Measurements from ENCODE around the gene ATP1A4.

Gene ATP1A4

DNA sequence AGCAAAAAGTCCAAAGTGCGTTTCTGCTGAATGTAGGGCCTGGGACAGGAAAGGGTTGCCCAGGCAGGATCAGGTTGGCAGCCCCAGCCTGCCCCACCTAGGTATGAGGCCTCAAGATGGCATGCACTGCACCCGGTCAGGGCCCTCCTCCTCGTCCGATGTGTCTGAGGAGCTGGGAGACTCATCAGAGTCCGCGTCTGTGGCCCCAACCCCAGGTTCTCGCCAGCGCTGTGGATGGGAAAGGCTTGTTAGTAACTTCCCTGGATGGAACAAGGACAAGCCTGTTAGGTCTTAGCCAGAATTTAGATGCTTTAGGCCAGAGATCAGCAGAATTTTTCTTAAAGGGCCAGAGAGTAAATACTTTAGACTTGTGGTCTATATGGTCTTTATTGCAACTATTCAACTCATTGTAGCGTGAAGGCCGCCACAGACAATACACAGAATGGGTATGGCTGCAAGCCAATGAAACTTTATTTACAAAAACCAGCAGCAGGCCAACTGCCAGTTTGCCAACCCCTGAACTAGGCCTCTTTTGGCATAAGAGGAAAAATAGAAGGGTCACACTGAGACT, 66.2 kb downstream of the ATP1A4 start:
- no peak overlapping the region for H3K4me3 ChIP-seq (ENCODE audit: low read length)
- TF ChIP-seq ZNF274 (IDR thresholded peaks at IDR 0.05; ENCODE audit: low read depth, low read length), result no peak

GRCh38 chr1:160219062-160219929, 67.9 kb downstream of the ATP1A4 start:
- TF ChIP-seq ZNF274 (IDR thresholded peaks at IDR 0.05; ENCODE audit: low read depth, low read length), result no peak
- H3K4me3 ChIP-seq (ENCODE audit: low read length), result no peak overlapping the region

DNA sequence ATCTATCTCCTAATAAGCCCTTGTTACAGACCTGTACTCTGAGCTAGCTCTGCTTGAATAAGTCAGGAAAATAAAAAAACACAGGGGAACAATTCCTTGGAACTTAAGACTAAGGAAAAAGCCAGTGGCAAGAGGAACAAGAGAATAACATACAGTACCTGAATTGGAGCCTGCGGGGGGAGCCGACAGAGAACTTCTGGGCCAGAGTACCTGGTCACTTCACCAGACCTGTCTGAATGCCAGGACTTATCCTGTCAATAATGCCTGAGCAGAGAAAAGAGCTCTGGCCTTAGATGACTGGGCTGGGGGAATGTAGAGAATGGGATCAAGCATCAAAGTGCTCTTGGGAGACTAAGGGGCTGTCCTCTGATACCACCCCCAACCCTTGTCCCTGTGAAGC, 68.9 kb downstream of the ATP1A4 start:
- H3K4me3 ChIP-seq (ENCODE audit: low read length), result no peak overlapping the region
- no peak for TF ChIP-seq ZNF274 (IDR thresholded peaks at IDR 0.05; ENCODE audit: low read depth, low read length)

- no peak overlapping the region for H3K4me3 ChIP-seq (ENCODE audit: low read length)
- TF ChIP-seq ZNF274 (IDR thresholded peaks at IDR 0.05; ENCODE audit: low read depth, low read length), result no peak
These were observed 69.7 kb downstream of the ATP1A4 start for GRCh38 chr1:160221089-160221488.

GRCh38 chr1:160222546-160222945, 71.1 kb downstream of the ATP1A4 start:
- no peak for TF ChIP-seq ZNF274 (IDR thresholded peaks at IDR 0.05; ENCODE audit: low read depth, low read length)
- H3K4me3 ChIP-seq (ENCODE audit: low read length), result no peak overlapping the region

DNA sequence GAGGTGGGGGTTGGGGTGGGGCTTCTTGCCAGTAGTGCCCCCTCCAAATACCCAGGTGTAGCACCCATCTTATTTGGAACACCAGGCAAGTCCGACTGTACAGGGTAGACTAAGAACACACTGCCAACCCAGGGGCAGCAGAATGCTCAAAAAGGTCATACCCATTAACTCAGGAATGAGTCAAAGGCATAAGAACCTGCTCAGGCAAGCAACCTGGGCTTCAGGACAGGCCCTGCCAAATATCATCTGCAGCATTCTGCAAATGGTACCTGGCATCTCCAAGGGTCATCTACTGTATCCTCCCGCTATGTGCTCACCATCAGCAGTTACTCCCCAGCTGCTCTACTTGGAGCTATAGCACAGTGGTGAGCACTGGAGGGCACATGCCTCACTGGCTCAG, 73.2 kb downstream of the ATP1A4 start:
- no peak for TF ChIP-seq ZNF274 (IDR thresholded peaks at IDR 0.05; ENCODE audit: low read depth, low read length)
- H3K4me3 ChIP-seq (ENCODE audit: low read length), result no peak overlapping the region

DNA sequence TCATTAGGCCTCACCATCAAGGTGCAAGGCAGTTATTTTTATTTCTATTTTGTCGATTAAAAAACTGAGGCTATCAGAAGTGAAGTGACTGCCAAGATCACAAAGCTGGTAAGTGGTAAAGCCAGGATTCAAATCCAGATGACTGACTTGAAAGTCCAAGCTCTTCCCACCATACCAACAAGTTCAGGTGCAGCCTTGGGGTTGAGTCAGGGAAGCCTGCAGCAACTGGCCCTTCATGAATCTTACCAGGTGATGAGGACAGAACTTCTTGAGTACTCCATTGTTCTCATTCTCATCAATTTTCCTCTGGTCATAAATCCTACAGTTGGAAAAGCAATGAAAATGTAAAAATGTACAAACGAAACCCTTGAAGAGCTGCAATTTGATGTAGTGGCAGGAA, 73.9 kb downstream of the ATP1A4 start:
- no peak overlapping the region for H3K4me3 ChIP-seq (ENCODE audit: low read length)
- no peak for TF ChIP-seq ZNF274 (IDR thresholded peaks at IDR 0.05; ENCODE audit: low read depth, low read length)

DNA sequence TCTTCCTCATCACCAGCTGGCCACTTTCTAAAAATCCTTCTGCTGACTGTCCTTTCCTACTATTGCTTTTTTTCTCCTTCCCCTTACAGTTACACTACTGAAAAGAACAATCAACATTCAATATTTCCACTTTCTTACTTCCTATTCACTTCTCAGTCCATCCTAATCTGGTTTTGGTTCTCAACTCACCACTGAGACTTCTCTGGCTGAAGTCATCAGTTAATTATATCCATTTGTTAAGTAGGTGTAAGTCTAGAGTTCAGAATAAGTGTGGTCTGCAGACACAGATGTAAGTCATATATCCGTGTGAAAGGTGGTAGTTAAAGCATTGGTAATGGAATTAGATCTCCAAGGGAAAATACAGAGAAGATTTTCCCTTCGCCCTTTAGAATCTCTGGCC, 75.2 kb downstream of the ATP1A4 start:
- no peak overlapping the region for H3K4me3 ChIP-seq (ENCODE audit: low read length)
- TF ChIP-seq ZNF274 (IDR thresholded peaks at IDR 0.05; ENCODE audit: low read depth, low read length), result no peak

DNA sequence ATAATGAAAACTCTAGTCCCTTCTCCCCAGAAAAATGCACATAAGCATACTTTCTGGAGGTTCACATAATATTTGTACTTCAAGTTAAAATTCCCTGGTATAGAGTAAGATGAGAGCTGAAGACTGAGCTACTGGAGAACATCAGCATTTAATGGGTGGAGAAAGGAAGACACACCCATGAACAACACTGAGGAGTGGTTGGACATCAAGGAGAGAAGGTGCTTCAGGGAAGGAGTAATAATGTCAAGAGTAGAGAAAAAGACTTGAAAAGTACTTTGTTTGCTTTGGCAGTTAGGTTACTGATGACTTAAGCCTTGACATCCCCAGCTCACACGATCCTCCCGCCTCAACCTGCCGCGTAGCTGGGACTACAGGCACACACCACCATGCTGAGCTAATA, 75.6 kb downstream of the ATP1A4 start:
- no peak for TF ChIP-seq ZNF274 (IDR thresholded peaks at IDR 0.05; ENCODE audit: low read depth, low read length)

GRCh38 chr1:160227561-160227960, 76.2 kb downstream of the ATP1A4 start:
- TF ChIP-seq ZNF274 (IDR thresholded peaks at IDR 0.05; ENCODE audit: low read depth, low read length), result no peak
- no peak overlapping the region for H3K4me3 ChIP-seq (ENCODE audit: low read length)

More for the DNA sequence above, 75.6 kb downstream of the ATP1A4 start:
- no peak overlapping the region for H3K4me3 ChIP-seq (ENCODE audit: low read length)

GRCh38 chr1:160228431-160228830, 77.0 kb downstream of the ATP1A4 start:
- TF ChIP-seq ZNF274 (IDR thresholded peaks at IDR 0.05; ENCODE audit: low read depth, low read length), result no peak

GRCh38 chr1:160232911-160233310, 81.5 kb downstream of the ATP1A4 start:
- TF ChIP-seq ZNF274 (IDR thresholded peaks at IDR 0.05; ENCODE audit: low read depth, low read length), result no peak
- H3K4me3 ChIP-seq (ENCODE audit: low read length), result no peak overlapping the region

More at GRCh38 chr1:160228431-160228830, 77.0 kb downstream of the ATP1A4 start:
- no peak overlapping the region for H3K4me3 ChIP-seq (ENCODE audit: low read length)

All from GM08714 (cell line).